Measurements from ENCODE around the gene PLXND1.

PLXND1 gene

DNA sequence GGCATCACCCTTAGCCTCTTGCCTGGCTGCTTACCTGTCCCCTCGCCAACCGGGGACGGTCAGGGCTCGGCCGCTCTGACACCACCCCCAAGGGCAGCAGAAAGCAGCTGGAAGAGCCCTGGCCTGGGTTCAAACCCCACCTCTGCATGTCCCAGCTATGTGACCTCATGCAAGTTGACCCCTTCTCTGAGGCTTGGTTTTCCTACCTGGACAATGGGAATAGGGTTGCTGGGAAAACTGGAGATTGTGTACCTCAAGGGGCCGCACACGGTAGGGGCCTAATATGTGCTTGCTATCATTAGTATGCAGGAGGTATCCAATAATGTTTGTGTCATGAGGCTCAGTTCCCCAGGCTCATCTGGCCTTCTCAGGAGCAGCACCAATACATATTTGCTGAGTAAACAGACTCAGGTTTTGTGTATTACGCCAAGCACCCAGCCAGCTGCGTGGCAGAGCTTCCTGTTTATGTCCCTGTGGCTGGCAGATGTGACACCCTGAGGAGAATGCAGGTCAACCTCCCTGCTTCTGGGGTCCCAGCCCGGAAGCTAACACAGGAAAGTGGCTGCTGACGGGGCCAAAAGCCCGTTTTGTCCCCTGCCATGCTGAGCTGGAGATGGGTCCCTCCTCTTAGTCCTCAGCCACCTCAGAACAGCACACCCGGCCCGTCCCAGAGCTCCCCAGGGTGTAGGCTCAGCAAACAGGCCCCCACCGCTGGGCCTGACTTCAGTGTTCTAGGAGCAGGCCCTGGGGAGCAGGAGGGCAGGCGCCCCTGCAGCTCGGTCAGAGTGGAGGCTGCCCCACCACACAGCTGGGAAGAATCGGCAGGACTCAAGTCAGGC lies 29.7 kb downstream of the PLXND1 start:
- H3K4me3 ChIP-seq (ENCODE audit: low read length, poor library complexity, severe bottlenecking): peak overlapping the region; percentile 9
- peak overlapping the region; percentile 60 for H3K9ac ChIP-seq (ENCODE audit: low read depth, low read length, poor library complexity, severe bottlenecking)
- no peaks in the 10 kb centered on the region for H3K9me3 ChIP-seq (ENCODE audit: insufficient read depth, low read depth, low read length)
- no peaks in the 10 kb centered on the region for H3K79me2 ChIP-seq (ENCODE audit: insufficient read depth, low read length)
- no peaks in the 10 kb centered on the region for H3F3A ChIP-seq (ENCODE audit: low read depth)
- H3K36me3 ChIP-seq (ENCODE audit: insufficient read depth, low read length): peaks cover 61% of the 10 kb centered on the region; the same call in 1 of the 2 replicates
- TF ChIP-seq EZH2phosphoT487 (IDR thresholded peaks at IDR 0.05; ENCODE audit: borderline replicate concordance): no peak
- TF ChIP-seq, protein P1, sequence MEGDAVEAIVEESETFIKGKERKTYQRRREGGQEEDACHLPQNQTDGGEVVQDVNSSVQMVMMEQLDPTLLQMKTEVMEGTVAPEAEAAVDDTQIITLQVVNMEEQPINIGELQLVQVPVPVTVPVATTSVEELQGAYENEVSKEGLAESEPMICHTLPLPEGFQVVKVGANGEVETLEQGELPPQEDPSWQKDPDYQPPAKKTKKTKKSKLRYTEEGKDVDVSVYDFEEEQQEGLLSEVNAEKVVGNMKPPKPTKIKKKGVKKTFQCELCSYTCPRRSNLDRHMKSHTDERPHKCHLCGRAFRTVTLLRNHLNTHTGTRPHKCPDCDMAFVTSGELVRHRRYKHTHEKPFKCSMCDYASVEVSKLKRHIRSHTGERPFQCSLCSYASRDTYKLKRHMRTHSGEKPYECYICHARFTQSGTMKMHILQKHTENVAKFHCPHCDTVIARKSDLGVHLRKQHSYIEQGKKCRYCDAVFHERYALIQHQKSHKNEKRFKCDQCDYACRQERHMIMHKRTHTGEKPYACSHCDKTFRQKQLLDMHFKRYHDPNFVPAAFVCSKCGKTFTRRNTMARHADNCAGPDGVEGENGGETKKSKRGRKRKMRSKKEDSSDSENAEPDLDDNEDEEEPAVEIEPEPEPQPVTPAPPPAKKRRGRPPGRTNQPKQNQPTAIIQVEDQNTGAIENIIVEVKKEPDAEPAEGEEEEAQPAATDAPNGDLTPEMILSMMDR (conservative IDR thresholded peaks at IDR 0.05; ENCODE audit: low read length): no peak
- H3K4me1 ChIP-seq (ENCODE audit: insufficient read depth, low read length, poor library complexity, severe bottlenecking): peaks cover 32% of the 10 kb centered on the region
- H3K27me3 ChIP-seq (ENCODE audit: insufficient read depth, low read length, poor library complexity, severe bottlenecking): no peaks in the 10 kb centered on the region
- no peaks in the 10 kb centered on the region for H3K9me2 ChIP-seq (replicated peaks; ENCODE audit: low read depth, low read length)
- no peak overlapping the region for H2AFZ ChIP-seq (ENCODE audit: low read length)
- H4K20me1 ChIP-seq (ENCODE audit: insufficient read depth, low read length, poor library complexity, severe bottlenecking): no peaks in the 10 kb centered on the region
- peak overlapping the region; percentile 38 for H3K4me2 ChIP-seq (ENCODE audit: low read depth, low read length, poor library complexity, severe bottlenecking)

DNA sequence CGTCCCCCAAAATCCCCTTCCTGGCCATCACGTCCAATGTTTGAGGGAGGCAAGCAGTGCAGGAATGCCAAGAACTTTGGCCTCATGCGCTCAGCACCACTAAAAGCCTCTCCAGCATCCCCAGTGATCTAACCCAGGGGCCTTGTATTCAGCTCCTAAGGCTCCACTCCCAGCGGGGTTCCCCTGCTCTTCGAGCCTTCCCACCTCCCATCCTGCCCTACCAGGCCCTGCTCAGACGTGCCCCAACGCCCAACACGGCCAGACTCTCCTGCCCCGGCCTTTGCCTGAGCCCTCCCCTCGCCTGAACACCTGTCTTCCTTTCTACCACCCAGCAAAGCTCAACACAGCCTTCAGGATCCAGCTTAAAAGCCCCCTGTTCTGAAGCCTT lies 30.5 kb downstream of the PLXND1 start:
- Histone ChIP-seq H3K4me2 (ENCODE audit: low read depth, low read length, poor library complexity, severe bottlenecking) (no peak overlapping the region), H3K36me3 (ENCODE audit: insufficient read depth, low read length) (peaks cover 55% of the 10 kb centered on the region; the same call in 1 of the 2 replicates), H4K20me1 (ENCODE audit: insufficient read depth, low read length, poor library complexity, severe bottlenecking) (no peaks in the 10 kb centered on the region), H3F3A (ENCODE audit: low read depth) (no peaks in the 10 kb centered on the region), H2AFZ (ENCODE audit: low read length) (no peak overlapping the region), H3K9ac (ENCODE audit: low read depth, low read length, poor library complexity, severe bottlenecking) (no peak overlapping the region), H3K9me3 (ENCODE audit: insufficient read depth, low read depth, low read length) (no peaks in the 10 kb centered on the region), H3K4me3 (ENCODE audit: low read length, poor library complexity, severe bottlenecking) (no peak overlapping the region), H3K9me2 (replicated peaks; ENCODE audit: low read depth, low read length) (no peaks in the 10 kb centered on the region), H3K79me2 (ENCODE audit: insufficient read depth, low read length) (no peaks in the 10 kb centered on the region), H3K4me1 (ENCODE audit: insufficient read depth, low read length, poor library complexity, severe bottlenecking) (peaks cover 32% of the 10 kb centered on the region), H3K27me3 (ENCODE audit: insufficient read depth, low read length, poor library complexity, severe bottlenecking) (no peaks in the 10 kb centered on the region)
- no peak for TF ChIP-seq EZH2phosphoT487 (IDR thresholded peaks at IDR 0.05; ENCODE audit: borderline replicate concordance)
- TF ChIP-seq, protein P1 (conservative IDR thresholded peaks at IDR 0.05; ENCODE audit: low read length): no peak

DNA sequence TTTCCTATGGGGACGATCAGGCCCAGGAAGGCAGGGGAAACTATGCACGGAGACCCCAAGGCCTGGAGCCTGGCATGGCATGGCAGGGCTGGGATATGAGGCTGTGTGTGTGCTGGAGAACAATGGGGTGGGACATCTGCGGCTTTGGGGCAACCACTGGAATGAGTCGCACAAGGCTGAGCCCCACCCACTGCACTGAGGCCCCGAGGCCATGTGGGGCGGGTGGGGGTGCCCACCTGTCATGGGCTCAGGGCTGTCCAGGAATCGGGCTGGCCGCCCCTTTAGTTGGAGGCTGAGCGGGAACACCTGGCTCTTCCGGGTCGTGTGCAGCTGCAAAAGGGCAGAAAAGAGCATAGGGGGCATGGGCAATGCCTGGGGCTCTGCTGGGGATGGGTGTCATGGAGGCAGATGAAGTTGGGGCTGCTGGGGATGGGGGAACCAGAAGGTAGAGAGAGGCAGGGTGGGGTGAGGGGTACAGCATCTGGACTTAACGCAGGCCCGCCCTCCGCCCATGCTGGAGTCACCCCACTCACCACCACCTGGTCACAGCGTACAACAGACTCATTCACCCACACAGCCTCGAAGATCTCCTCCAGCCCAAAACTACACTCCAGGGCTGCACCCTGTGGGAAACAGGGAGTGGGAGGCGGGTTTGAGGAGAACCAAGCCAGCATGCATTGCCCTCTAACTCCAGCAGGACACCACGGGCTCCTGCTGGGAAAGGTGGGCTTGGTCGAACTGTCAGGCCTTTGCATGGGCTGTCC lies 31.1 kb downstream of the PLXND1 start:
- peaks cover 32% of the 10 kb centered on the region for H3K4me1 ChIP-seq (ENCODE audit: insufficient read depth, low read length, poor library complexity, severe bottlenecking)
- H3K4me2 ChIP-seq (ENCODE audit: low read depth, low read length, poor library complexity, severe bottlenecking): no peak overlapping the region
- H3F3A ChIP-seq (ENCODE audit: low read depth): no peaks in the 10 kb centered on the region
- no peaks in the 10 kb centered on the region for H3K9me3 ChIP-seq (ENCODE audit: insufficient read depth, low read depth, low read length)
- no peak for TF ChIP-seq EZH2phosphoT487 (IDR thresholded peaks at IDR 0.05; ENCODE audit: borderline replicate concordance)
- TF ChIP-seq, protein P1 (conservative IDR thresholded peaks at IDR 0.05; ENCODE audit: low read length): no peak
- H4K20me1 ChIP-seq (ENCODE audit: insufficient read depth, low read length, poor library complexity, severe bottlenecking): no peaks in the 10 kb centered on the region
- H3K9me2 ChIP-seq (replicated peaks; ENCODE audit: low read depth, low read length): no peaks in the 10 kb centered on the region
- H3K27me3 ChIP-seq (ENCODE audit: insufficient read depth, low read length, poor library complexity, severe bottlenecking): no peaks in the 10 kb centered on the region
- H3K79me2 ChIP-seq (ENCODE audit: insufficient read depth, low read length): no peaks in the 10 kb centered on the region
- peaks cover 55% of the 10 kb centered on the region; the same call in 1 of the 2 replicates for H3K36me3 ChIP-seq (ENCODE audit: insufficient read depth, low read length)
- H2AFZ ChIP-seq (ENCODE audit: low read length): no peak overlapping the region
- H3K4me3 ChIP-seq (ENCODE audit: low read length, poor library complexity, severe bottlenecking): no peak overlapping the region
- H3K9ac ChIP-seq (ENCODE audit: low read depth, low read length, poor library complexity, severe bottlenecking): no peak overlapping the region
